CD4-positive, alpha-beta T cell treated with Interleukin-12 subunit alpha and Interleukin-12 subunit beta, for 1 hour (primary cell): Measurements from ENCODE around the gene ARMH1.

Experiments
- DNase-seq: peaks from one replicate; pipeline ENCODE4 v3.0.0-alpha.2; 2020

The ARMH1 gene

GRCh38 chr1:44672254-44672955, 2.1 kb upstream of the ARMH1 start:
- no peak for DNase-seq

DNA sequence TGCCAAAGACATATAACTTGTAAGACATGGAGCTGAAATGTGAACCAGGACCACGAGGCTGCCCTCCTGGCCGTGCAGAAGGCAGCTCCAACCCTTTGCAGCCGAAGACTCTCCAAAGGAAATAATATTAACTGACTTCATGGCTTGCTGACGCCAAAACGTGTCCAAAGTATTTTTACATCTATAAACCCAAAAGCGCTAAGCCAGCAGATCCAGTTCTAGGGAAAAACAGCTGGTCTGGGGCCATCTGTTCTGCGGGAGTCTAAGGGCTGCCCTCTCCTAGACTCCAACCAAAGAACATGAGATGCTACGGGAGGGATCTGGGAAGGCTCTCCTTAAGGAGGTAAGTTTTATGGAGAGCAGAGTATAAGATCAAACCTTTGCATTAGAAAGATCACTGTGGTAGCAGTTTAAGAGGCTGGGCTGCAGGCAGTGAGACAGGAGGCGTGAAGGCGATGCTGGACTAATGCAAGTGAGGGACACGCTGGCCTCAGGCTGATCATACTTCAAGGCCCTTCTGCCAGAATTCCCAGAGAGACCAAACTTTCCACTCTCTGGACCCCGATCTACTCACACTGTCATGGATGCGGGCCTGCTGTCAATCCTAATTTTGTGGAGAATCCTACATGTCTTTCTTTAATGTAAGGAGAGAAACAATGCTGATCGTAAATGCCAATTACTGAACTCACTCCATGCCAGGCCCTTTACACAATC, 1.4 kb upstream of the ARMH1 start:
- DNase-seq = no peak

DNA sequence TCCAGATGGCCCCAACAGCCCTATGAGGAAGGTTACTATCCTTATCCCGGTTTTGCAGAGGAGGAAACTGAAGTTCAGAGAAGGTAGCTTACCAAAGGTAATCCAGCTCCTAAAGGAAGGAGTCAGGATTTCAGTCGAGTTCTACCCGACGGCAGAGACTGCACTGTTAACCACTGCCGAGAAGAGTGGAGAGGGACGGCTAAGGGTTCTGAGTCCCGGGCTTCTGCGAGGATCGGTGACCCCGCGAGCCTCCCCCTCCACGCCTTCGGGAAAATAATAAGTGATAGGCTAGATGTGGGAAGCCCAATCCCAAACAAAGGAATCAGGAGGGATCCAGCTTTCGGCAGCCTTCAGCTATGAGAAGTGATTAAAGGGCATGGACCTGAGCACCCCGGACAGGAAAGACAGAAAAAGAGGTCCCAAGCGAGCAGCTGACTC, 820 bp upstream of the ARMH1 start:
- no peak for DNase-seq

GRCh38 chr1:44675186-44675585, 672 bp downstream of the ARMH1 start:
- no peak for DNase-seq

GRCh38 chr1:44676484-44677200, 2.1 kb downstream of the ARMH1 start:
- no peak for DNase-seq

GRCh38 chr1:44677201-44677766, 2.8 kb downstream of the ARMH1 start:
- peak; percentile 41 for DNase-seq

GRCh38 chr1:44678120-44678519, 3.6 kb downstream of the ARMH1 start:
- no peak for DNase-seq

- no peak for DNase-seq
These were observed 4.1 kb downstream of the ARMH1 start for GRCh38 chr1:44678626-44679025.

DNA sequence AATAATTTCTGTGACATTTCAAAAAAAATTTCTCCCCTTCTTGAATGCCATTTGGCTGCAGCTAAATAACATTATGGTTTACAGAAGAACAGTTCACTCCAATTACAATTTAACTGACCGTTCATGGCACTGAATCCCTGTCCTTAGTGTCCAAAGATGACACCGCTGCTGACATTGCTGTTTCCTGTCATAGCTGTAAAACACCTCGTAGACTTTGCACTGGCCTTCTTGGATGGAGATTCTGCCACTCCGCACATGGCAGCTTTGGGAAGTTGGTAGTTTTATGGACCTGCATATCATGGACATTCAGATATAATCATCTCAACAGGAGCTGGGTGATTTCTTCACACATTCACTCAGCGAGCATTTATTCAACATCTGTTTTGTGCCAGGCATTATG, 5.0 kb downstream of the ARMH1 start:
- DNase-seq = no peak

DNA sequence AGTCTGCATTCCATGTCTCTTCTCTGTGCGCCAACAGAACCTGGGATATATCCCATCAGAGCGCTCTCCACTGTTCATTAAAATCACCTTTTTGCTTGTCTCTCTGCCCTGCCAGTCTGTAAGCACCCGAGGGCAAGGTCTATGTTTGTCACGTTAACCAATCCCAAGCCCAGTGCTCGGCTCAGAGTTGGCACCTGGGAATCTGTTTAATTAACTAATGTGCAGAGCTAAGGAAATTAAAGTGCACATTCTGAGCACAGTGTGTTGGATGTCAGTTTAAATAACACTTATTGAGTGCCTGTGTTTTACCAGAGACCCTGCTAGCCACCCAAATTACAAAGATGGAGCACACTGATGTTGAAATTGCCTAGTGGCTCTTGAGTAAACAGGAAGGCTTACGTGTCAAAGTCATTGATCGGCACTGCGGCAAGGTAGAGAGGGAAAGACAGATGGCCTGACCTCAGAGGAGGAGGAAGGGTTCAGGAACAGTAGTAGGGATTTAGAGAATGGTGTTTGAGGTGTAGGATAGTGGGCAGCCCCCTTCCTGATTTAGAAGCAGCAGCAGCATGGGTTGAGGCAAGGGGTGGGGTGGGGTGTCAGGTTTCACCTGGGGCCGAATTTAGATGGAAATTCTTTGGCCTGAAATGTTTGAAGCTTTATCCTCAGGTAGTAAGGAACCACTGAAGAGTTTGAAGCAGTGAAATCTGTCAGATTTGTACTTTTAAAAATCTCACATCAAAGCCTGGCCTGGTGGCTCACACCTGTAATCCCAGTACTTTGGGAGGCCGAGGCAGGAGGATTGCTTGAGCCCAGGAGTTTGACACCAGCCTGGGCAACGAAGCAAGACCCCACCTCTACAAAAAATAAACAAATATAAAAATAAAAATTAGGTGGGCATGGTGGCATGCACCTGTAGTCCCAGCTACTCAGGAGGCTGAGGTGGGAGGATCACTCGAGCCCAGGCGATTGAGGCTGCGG, 7.7 kb downstream of the ARMH1 start:
- no peak for DNase-seq

- no peak for DNase-seq
These were observed 8.4 kb downstream of the ARMH1 start for GRCh38 chr1:44682883-44683265.

GRCh38 chr1:44684525-44684924, 10.0 kb downstream of the ARMH1 start:
- no peak for DNase-seq

- no peak for DNase-seq
These were observed 10.7 kb downstream of the ARMH1 start for GRCh38 chr1:44685218-44685617.

DNA sequence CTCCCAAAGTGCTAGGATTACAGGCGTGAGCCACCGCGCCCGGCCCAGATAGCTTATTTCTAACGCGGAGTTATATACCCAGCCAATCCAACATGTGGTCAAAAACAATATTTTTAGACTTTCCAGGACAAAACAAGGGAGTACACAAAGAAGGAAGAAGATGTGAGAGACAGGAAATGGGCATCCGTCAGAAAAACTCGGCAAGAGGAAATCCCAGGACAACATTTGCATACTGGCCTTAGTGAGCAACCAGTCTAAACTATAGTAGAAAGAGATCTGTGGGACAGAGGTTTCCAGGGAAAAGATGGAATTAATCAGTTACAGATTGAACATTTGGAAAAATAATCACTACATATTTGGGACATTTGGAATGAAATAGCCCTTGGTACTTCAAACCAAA, 11.4 kb downstream of the ARMH1 start:
- DNase-seq = no peak

DNA sequence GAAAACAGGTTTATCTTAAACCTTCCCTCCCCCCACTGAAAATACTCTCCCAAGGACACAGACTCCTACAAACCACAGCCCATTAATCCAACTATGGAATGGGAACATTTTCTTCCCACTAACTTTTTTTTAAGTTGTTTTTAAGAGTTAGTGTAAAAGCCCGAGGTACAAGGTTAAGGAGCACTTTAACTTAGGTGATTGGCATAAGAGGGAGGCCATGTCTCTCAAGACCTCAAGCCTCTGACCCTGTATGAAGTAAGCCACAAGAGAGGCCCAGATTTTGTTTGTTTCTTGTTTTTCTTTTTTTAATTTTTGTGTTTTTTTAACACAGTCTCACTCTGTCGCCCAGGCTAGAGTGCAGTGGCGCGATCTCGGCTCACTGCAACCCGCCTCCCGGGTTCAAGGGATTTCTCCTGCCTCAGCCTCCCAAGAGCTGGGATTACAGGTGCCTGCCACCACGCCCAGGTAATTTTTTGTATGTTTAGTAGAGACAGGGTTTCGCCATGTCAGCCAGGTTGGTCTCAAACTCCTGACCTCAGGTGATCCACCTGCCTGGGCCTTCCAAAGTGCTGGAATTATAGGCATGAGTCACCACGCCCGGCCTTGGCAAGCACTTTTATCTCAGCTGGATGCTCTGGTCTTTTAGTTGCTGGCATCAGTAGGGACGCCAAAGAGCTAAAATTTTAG, 14.4 kb downstream of the ARMH1 start:
- DNase-seq = no peak

GRCh38 chr1:44689447-44689765, 14.9 kb downstream of the ARMH1 start:
- DNase-seq = no peak

- no peak for DNase-seq
These were observed 18.6 kb downstream of the ARMH1 start for GRCh38 chr1:44693159-44693558.

- DNase-seq = no peak
These were observed 19.4 kb downstream of the ARMH1 start for GRCh38 chr1:44693900-44694299.

GRCh38 chr1:44694863-44695478, 20.5 kb downstream of the ARMH1 start:
- DNase-seq = no peak

DNA sequence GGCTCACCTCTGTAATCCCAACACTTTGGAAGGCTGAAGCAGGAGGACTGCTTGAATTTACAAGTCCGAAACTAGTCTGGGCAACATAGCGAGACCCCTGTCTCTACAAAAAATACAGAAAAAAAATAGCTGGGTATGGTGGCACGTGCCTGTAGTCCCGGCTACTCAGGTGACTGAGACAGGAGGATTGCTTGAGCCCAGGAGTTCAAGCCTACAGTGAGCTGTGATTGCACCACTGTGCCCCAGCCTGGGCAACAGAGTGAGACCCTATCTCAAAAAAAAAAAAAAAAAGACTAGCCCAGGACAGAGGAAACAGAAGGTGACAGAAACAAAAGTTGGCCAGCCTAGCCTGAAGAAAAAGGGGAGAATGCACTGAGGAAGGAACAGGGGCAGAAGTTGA, 21.2 kb downstream of the ARMH1 start:
- no peak for DNase-seq

GRCh38 chr1:44696101-44696500, 21.6 kb downstream of the ARMH1 start:
- DNase-seq = no peak
